NK-92 (cell line): ENCODE measurements around the gene HTATSF1.

Experiments
- DNase-seq: peaks from one replicate; lab custom pipeline; 2025; ENCODE audit not compliant: unreplicated experiment; lab: John Stamatoyannopoulos, UW

The HTATSF1 gene, protein sequence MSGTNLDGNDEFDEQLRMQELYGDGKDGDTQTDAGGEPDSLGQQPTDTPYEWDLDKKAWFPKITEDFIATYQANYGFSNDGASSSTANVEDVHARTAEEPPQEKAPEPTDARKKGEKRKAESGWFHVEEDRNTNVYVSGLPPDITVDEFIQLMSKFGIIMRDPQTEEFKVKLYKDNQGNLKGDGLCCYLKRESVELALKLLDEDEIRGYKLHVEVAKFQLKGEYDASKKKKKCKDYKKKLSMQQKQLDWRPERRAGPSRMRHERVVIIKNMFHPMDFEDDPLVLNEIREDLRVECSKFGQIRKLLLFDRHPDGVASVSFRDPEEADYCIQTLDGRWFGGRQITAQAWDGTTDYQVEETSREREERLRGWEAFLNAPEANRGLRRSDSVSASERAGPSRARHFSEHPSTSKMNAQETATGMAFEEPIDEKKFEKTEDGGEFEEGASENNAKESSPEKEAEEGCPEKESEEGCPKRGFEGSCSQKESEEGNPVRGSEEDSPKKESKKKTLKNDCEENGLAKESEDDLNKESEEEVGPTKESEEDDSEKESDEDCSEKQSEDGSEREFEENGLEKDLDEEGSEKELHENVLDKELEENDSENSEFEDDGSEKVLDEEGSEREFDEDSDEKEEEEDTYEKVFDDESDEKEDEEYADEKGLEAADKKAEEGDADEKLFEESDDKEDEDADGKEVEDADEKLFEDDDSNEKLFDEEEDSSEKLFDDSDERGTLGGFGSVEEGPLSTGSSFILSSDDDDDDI

DNA sequence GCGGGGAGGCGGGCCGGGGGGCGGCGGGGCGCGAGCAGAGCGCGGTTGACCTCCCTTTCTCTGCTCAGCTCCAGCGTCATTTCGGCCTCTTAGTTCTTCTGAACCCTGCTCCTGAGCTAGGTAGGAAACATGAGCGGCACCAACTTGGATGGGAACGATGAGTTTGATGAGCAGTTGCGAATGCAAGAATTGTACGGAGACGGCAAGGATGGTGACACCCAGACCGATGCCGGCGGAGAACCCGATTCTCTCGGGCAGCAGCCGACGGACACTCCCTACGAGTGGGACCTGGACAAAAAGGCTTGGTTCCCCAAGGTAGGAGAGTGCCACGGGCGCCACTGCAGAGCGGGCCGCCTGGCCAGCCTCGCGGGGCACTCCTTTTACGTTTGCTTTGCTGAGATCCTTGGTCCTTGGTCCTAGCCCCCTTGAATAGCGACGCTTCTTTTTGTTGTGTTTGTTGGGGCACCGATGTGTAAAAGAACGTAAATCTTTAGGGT lies at the start of gene HTATSF1:
Gene HTATSF1, plus strand, starts transcription at position 37 of the 497 bp plus-strand sequence. Its CDS starts 93 bp downstream, at position 130.
- no peak for DNase-seq

DNA sequence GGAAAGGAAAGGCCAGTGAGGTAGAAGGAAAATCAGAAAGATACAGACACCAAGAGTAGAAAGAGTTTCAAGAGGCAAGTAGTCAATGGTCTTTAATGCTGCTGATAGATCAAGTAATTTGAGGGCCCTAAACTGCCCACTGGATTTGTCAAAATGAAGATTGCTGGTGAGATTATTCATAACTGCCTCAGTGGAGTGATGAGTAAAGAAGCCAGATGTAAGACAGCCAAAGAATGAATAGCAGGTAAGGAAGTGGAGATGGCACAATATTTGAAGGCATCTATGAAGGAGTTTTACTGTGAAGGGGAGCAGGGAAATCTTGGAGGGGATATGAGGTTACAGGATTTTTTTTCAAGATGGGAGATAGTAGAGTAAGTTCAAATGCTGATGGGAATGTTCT lies 49.4 kb upstream of the HTATSF1 start:
- no peak for DNase-seq

DNA sequence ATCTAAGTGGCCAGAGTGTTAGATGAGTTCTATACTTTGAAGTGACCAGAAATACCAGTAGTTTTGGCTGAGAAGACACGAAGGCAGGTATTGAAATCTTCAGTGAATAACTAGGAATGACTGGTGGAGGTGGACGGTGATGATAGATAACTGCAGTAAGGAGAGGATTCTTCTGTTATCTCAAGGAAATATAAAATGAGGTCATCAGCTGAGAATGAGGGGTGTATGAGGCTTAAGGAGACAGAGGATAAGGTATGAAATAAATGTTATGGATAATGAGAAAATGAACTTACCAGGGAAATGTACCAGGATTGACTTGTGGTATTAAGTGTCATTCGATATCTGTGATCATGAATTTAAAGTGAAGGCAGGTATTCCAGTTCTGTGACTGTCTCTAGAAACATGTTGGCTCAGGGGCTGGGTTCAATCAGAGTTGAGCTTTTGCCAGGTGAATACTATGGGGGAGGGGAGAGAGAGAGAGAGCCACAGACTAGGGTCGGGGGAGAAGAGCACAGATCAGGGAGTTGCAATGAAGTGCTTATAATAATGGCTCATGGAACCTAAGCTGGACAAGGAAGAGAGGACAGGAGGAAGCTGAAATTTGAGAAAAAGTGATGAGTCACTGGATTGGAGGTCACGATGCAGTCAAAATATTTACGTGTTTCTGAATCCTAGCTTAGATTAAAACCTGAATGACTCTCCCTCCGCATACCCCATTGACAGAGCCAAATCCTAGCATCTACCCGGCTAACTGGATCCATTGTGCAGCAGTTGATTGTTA lies 47.2 kb upstream of the HTATSF1 start:
- DNase-seq, result no peak

DNA sequence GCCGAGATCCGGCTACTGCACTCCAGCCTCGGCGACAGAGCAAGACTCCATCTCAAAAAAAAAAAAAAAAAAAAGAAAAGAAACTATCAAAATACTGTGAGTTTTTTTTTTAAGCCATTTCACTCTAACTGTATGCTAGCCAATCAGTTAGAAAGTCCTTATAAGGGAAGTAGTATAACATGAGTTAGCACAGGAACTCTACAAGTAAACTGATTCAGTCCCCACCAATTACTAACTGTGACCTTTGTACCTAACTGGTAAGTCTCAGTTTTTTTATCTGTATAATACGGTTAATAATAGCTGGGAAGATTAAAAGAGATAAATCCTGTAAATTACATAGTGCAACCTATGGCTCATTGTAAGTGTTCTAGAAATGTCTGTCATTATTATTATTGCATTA lies 44.8 kb upstream of the HTATSF1 start:
- no peak for DNase-seq

DNA sequence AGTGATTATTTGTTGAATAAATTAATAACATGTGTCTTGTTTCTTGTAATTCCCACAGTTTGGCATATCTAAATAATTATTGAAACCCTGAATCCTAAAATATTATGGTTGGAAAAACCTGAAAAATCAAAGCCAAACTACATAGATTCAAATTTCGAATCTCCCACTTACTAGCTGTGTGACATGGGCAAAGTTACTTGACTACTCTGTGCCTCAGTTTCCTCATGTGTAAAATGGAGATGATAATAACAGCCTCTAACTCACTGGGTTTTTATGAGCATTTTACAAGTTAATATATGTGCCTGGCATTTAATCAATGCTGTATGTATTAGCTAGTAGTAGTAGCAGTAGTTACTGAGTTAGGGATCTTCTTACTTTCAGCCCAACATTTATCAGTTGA lies 44.3 kb upstream of the HTATSF1 start:
- no peak for DNase-seq

DNA sequence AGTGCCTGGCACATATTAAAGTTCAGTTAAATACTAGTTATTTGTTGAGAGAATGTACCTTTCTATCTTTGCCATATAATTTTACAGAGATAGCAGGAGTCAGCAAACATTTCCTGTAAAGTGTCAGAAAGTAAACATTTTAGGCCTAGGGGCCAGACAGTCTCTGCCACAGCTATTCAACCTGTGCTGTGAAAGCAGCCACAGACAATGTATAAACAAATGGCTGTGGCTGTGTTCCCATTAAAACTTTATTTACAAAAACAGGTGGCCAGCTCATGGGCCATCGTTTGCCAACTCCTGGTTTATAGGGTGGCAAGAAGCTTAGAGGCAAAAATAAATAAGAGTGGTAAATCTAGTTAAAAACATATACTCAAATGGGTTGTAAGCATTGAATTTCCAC lies 43.6 kb upstream of the HTATSF1 start:
- no peak for DNase-seq

DNA sequence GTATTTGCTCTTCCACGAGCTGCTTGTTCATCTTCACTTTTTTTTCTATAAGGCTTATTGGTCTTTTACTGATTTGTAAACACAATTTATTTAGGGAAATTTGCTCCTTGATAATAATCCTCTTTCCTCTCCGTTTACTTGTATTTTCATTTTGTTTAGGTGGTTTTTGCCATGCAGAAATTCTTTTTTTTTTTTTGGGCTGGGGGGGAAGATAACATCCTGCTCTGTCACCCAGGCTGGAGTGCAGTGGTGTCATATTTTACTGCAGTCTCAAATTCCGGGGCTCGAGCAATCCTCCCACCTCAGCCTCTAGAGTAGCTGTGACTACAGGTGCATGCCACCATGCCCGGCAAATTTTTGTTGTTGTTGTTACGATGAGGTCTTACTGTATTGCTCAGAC lies 41.3 kb upstream of the HTATSF1 start:
- DNase-seq, result no peak

DNA sequence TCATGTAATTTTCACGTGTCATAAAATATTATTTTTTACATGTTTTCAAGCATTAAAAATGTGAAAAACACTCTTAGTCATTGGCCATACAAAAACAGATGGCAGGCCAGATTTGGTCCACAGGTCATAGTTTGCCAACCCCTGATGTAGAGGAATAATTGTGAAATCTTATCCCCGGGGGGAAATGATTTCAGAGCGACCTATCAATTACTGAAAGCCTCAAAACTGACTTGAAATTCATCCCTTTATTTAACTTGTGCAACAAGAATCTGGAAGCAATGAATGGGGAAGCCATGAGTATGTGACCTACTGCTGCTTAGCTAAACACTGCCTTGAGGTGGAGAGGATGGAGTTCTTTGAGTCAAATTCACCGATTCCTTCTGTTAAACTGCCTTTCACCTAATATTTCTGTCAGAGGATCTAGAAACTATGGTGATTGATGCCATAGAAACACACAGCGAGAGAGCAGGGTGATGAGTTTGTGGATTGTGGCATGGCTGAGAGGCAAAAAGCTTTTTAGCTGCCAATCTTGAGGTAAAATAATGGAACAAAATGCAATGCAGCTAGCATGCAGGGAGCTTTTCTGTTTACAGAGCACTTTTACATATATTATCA lies 40.0 kb upstream of the HTATSF1 start:
- DNase-seq, result no peak

DNA sequence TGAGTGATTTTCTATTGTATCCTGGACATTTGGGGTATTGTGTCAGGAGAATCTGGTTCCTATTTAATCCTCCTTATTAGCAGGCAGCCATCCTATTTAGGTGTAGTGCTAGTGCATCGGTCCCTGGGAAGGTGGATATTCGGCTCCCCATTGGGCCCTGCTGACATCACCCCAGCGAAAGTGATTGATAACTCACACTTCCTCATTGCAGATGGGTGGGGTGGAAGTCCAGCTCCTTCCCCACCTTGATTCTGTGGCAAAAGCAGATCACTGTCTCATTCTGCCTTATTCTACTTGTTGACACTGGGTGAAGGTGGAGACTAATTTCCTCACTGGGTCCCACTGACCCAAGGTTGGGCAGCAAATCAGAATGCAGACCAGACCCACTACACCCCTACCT lies 32.8 kb upstream of the HTATSF1 start:
- no peak for DNase-seq

DNA sequence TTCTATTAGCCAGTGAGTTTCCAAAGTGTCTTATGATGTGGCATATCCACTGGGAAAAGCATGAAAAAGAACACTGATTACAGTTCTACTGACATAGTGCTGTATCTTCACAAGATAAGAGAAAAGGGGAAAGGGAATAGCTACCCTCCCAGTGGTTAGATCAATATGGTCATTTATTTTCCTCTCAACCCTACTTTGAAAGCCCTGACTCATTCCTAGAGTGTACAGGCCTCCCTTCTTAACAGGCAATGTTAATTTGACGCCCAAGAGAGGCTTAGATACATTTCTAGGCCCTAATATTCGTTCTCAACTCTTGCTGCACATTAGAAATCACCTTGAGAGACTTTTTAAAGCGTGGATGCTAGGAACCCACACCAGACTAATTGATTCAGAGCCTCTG lies 30.1 kb upstream of the HTATSF1 start:
- no peak for DNase-seq

DNA sequence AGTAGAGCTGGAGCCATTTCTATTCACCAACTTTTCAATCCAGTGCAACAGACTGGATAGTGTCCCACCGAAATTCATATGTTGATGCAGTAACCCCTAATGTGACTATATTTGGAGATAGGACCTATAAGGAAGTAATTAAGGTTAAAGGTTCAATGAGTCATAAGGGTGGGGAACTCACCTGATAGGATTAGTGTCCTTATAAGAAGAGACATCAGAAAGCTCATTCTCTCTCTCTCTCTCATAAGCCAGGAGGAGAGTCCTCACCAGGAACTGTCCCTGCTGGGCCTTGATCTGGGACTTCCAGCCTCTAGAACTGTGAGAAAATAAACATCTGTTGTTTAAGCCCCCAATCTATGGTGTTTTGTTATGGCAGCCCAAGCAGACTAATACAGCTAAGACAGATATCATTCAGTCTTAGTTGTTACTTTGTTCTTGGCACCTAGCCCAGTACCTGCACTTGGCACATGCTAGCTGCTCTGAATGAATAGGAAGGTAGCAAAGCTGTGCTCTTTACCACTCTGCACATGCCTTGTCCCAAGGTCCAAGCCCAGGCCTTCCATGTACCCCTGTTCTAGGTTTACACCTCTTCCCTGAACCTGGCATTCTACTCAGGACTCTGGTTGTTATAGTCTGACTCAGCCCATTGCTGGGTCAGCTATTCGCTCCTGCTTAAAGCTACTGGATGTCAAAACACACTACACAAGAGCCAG lies 28.8 kb upstream of the HTATSF1 start:
- no peak for DNase-seq

DNA sequence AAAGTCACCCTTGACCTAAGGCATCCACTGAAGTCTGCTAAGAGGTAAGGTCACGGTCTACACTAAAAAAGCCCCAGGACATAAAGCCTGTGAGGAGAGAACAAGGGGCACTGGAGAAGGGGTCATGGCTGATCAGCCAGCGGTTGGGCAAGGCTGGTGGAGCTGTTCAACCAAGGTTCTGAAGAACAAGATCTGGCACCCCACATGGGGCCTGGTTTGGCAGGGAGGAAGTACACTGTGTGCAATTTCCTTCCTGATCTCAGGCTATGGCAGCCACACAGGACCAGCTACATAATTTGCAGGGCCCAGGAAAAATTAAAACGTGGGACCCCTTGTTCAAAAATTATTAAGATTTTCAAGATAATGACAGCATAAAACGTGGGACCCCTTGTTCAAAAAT lies 23.7 kb upstream of the HTATSF1 start:
- no peak for DNase-seq

DNA sequence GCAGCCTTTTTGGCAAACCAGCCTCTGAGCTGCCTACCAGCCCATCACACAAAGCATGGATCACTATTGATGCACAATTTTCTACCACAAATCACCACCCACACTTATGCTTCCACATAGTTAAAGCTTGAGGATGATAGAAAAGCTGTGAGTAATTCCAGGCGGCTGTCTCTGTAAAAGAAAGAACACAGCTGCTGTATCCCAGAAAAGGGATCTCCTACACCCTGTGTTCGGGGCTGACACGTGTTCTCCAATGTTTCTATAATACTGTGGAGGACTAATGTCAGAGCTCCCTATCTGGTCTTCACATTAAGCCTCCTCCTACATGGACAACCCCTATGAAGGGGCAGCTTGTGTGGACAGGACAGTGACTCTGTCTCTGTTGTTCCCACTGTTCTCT lies 22.2 kb upstream of the HTATSF1 start:
- DNase-seq, result no peak

DNA sequence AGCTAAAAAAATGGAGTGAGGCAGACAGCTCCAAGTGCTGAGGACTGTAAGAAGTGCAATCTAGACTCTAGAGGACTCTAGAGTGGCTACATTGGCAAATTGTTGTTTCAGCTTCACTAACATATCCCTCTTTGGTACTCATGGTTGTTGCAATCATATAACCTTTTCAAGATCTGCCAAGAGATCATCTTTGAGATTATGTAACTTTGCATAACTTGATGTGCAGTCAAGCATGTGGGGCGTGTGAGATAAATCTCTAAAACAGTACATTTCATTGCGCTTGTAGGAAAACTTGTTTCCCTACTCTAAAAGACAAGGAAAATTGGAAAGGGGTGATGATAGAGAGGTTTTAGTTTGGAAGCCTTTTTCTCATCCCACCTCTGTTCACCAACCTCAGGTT lies 20.9 kb upstream of the HTATSF1 start:
- no peak for DNase-seq

DNA sequence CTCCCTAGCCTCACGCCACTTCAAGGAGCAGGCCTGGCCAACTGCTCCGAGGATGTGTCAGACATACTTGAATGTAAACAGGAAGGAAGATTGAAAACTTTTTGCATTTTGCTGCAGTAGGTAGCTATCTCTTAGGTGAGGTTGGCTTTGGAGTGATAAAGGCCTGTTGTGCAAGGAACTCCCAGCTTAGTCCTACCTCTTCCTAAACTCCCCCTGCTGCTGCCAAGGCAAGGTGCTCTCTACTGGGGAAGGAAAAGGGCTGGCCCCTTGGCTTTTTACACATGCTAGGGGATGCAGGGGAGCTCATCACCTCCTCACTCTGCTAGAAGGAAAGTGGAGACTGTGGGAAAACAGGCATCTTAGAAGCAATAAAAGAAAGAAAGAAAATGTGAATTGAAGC lies 20.4 kb upstream of the HTATSF1 start:
- no peak for DNase-seq

DNA sequence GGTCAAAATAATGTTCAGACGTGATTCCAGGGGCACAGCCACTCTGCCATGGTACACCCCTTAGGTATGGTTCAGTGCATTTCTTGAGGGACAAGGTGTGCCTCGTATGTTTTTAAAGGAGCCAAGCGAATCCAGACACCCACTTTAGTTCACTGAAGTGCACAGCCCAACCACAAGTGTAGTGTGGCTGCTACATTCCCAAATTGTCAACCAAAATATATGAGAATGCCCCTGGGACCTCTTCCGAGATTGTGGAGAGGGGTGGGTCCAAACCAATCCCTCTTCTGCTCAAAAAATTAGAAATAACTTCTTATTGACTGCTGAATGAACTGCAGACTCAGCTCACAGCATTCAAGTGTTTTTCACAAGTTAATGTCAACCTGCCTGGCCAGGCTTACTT lies 17.0 kb upstream of the HTATSF1 start:
- no peak for DNase-seq

DNA sequence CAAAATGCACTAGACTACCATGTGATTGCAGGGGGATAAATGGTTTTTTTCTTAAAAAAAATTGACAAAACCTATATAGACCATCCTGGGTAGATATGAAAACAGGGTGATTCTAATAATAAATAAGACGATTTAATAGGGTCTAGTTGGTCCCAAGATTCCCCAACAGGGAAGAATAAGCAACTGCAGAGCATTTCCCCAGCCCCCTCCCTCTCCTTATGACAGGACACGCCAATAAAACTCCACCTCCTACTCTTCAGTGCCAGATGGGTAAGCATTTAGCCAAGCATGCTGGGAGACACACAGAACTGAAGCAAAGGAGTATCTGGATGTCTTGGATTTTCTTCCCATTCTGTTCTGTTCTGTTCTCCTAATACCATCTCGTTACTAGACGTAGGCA lies 9.7 kb upstream of the HTATSF1 start, which contains the start of gene BRS3:
Gene BRS3, plus strand, starts transcription at position 301 of the 400 bp plus-strand sequence. CDS start 168 bp downstream, outside the sequence.
- DNase-seq, result no peak

DNA sequence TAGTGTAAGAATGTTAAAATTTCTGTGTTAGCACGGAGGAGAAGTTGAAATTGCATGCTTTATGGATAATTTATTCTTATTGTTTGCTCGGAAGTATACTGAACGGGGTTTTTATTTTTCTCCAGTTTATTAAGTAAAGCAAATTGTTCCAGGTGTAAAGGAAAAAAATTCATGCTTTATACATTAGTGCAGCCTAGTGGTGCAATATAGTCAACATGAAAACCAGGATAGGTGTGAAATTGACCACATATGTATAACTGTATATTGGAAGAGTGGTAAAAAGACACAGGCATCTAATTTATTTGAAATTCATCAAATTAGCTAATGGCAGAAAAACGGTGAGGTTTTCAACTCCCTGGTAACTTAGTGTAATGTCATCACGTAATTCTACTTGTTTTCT lies 8.7 kb upstream of the HTATSF1 start:
- DNase-seq, result no peak

DNA sequence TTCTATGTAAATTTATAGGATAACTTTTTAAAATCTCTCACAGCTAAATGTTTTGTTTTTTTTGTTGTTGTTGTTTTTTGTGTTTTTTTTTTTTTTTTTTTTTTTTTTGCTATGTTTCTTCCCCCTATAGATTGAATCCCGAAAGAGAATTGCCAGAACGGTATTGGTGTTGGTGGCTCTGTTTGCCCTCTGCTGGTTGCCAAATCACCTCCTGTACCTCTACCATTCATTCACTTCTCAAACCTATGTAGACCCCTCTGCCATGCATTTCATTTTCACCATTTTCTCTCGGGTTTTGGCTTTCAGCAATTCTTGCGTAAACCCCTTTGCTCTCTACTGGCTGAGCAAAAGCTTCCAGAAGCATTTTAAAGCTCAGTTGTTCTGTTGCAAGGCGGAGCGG lies 5.6 kb upstream of the HTATSF1 start:
- DNase-seq, result no peak

DNA sequence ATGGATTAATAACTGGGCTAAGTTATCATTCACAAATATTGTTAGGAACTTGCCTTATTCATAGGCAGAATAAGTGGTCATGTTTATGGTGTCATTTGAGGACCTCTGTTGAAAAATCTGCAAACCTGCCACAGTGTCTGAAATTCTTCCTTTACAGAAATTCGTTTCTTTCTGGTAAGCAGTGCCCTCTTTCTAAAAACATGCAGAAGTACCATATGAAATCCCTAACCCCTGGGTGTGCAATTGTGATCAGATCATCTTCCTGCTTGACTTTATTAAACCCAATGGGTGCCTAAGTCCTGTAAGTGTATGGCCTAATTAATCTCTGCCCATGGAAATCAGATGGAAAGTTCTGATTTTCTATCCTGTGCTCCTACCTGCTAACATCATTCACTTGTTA lies 4.4 kb upstream of the HTATSF1 start:
- DNase-seq, result no peak
